GM21447 (cell line): Measurements from ENCODE around the gene C1orf21.

Experiments
- ATAC-seq: cut with Tn5 transposase; IDR thresholded peaks from one replicate; pipeline ENCODE4 v1.9.1; 2021; ENCODE audit not compliant: unreplicated experiment

Gene C1orf21

DNA sequence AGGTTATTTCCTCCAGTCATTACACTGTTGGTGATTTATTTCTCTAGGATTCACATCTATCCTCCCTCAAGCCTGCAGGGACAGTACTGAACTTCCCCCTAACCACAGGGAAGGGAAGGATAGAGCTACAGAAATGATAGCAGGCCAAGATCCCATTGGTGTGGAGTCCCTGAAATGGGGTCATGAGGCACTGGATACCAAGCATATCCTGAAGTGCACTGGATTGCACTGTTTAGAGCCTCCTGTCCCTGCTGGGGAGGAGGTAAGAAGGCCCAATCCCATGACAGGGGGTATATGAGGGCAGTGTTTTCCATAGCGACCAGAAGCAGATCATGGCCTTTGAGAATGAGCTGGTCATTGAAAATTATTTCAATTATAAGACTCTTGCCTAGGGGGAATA is 56.8 kb downstream of the C1orf21 start:
- no peak for ATAC-seq

DNA sequence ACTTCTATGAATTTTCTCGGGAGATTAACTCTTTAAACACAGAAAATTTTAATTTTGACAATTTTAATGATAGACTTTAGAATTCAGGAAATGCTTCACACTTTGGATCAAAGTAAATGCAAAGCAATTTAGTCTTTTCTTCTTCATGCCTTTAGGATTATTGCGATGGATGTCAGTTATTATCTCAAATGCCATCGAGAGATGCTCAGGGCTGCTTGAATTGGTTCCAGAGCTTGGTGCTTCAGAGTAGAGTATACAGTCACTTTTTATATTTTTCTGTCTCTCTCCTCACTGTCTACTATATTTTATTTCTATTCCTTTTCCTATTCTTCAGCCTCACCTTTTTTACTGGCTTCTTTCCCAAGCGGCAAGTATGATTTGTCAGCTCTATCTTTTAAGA is 59.2 kb downstream of the C1orf21 start:
- ATAC-seq, result no peak

DNA sequence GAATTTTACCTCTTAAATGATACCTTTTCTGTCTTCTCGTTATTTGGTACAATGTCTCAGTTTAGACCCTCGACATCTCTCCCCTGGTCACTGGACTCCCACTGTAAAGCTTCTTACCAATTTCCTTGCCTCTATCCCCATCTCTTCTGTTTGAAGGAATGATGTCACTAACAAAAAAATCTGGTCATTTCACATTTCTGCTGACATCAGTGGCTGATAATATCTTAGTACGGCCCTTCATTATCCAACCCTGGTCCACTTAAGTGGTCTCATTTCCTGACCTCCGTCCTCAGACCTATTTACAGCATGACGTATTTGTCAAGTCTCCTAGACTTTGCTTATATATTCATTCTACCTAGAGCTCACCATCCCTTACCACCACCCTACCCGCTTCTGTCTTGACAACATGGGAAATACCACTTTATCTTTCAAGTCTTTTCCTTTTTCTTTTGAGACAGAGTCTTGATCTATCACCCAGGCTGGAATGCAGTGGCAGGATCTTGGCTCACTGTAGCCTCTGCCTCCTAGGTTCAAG is 60.9 kb downstream of the C1orf21 start:
- ATAC-seq, result no peak

DNA sequence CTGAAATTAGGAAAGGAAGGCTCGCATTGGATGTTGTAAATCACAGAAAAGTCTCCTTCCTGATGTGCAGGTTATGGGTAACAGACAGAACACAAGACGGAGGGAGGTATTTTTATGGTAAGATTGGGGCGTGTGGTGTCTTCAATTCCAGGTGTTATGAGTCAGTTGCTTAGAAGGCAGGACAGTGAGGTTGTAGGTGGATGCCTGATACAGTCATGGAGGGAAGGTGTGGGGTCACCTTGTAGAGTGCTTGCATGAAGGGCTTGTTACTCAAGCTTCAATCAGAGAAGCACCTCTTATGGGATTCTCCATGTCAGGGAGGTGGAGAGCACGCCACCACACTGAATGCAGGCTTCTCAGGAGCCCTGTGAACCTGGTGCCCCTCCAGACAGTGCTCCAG is 63.1 kb downstream of the C1orf21 start:
- no peak for ATAC-seq

DNA sequence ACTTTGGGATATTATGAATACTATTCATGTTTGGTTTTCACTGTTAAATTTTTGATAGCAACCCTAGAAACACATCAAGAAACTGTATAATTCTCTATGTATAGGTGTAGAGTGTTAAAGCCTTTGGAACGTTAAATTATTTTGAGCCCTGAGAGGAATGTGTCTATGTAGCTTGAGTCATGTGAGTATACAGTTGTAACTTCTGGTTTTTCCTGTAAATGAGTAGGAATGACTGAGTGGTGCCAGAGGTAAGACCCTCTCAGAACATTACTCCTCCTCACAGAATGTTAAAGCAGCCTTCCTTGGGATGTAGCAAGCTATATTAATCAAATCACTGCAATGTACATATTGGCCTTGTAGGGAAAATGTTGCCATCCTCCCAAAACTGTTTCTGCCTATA is 69.0 kb downstream of the C1orf21 start:
- ATAC-seq, result no peak

DNA sequence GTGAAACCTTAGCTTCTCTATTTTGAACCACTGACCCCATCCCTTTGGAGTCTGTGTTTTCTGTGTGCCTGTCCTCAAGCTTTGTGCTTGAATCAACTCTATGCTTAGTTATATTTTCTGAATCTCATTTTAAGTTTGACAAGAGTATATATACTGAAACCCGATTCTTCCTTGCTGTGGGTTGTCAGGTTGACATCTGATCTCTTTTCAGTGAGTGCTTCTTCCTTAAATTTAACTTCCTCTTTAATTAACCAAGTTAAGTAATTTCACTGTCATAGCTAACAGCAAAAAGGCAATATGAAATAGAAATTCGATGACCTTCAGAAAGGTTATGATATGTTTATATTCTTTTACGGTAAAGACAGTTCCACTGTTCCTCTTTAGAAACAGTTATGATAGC is 69.4 kb downstream of the C1orf21 start:
- ATAC-seq, result no peak

DNA sequence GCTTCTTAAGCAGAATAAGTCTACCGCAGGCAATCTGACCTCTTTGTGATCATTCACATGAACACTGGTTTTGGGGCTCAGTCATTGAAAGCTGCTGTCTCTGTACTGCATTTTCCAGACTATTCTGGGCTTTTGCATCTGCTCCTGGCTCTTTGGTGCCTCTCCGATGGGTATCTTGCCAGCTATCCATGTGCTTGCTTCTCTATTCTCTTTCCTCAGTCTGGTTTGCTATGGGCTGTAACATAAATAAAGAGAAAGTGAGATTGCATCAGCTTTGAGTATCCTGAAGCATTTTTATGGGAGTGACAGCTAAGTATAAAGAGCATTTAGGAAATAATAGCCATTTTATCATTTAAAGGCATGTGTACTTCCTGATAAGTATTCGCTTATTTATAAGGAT is 70.7 kb downstream of the C1orf21 start:
- ATAC-seq, result no peak

DNA sequence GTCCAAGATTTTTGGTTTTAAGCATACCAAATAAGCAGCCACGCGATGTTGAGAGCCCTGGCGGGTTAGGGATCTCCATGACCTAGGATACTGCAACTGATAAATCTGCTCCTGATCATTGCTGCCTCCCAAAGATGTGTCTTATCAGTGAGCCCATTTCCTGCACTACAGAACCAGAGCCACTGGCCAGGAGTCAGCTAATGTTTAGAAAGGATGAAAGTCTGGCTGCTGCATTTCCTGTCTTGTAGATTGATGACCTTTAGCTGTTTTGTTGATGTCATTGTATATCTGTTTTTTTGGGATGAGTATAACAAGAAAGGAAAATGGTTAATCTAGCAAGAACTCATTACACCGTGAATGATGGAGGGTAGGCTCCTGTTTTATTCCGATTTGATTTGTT is 74.5 kb downstream of the C1orf21 start:
- ATAC-seq, result no peak

DNA sequence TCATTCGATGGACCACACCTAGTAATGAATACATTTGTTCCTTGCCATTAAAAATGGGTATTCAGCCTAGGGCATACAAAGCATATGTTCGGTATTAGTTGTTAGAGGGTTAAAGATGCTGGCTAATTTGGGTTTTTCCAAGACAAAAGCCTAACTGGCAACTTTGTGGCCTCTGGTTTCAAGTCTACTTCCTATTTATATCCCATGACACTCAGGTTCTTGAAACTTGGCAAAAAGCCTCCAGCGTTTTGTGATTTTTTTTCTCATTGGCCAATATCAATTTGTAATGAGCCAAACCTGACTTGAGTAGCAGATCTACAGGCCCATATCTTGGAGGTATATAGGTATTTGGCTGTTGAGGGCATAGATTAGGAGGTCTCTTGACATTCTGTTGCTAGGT is 75.3 kb downstream of the C1orf21 start:
- no peak for ATAC-seq

DNA sequence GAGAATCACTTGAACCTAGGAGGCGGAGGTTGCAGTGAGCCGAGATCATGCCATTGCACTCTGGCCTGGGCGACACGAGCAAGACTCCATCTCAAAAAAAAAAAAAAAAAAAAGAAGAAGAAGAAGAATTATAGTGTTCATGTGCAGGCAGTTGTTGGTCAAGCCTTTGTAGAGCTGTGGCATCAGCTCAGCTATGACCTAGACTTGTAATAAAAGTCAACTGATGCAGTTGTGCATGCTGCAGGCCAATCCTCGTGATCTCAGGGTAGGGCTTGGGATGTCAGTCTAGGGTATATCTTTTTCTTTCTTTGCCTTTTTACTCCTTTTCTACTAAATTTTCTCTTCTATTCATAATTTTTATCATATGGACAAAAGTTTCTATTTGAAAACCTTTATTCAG is 76.2 kb downstream of the C1orf21 start:
- no peak for ATAC-seq

DNA sequence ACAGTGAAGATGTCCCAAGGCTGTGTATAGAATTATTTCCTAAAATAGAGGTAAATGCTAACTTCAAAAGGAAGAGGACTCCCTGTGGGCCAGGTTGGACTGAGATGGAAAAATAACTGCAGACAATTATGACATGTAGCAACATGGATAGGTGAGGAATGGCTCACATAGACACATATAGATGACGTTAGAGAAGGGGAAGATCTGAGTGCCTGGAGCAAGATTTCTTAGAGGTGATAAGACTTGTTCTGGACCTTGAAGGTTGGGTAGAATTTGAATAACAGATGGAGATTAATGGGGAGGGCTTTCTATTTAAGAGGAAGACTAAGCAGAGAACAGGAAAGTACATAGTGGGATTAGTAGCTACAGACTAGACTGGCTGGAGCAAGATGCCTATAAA is 76.9 kb downstream of the C1orf21 start:
- ATAC-seq, result no peak

DNA sequence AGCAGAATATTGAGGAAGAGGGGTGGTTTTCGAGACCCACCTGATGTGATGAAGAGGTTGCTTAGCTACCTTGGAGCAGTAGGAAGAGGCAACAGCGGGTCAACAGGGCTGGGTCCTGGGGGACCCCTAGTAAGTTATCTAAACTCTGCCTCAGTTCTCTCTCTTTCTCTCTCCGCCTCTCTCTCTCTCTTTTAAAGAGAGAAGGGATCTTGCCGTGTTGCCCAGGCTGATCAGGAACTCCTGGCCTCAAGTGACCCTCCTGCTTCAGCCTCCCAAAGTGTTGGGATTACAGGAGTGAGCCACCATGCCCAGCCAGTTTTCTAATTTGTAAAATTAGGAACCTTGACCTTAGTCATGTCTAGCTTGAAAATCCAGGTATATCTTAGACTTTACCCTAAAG is 77.9 kb downstream of the C1orf21 start:
- ATAC-seq, result no peak

DNA sequence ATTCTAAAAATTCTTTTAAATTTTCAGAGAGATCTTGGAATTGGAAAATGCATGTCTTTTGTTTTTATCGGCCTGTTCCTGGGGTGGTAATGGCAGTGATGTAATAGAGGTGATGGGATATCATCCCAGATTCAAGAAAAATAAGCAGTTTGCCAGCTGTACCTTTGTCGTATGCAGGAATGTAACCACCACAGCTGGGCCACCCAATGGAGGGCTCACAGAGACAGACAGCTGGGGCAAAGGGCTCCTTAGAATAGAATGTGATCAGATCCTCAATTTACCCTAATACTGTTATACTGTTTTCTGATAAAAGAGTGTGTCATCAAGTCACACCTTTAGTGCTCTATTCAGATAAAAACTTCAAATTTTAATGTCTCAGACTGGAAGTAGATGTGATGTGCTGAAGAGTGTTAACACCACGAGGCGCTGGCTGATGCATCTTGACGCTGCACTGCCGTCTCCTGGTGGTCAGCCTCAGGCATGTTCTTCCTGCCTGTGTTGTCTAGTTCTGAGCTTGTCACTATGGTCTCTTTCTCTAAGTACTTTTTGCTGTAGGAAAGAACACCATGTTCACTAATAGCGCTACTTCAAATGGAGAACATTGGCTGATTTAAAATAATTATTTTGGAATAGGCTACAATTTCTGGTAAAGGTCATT is 78.8 kb downstream of the C1orf21 start:
- no peak for ATAC-seq

DNA sequence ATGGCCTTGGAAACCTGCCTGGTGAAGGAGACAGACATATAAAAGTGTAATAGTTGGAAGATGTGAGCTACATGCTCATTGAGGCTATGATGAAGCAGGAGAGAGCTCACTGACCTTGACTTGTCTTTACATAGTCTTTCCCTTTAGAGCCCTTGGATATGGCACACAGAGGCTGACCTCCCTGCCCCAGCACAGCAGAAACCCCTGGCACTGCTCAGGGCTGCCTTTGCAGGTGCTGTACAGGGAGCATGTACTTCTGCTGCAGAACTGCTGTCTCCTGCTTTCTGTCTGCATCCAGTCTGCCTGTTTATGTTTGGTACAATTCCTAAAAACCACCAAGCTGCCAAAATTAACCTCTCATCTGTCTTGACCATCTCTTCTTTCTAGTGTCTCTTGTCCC is 80.5 kb downstream of the C1orf21 start:
- ATAC-seq, result no peak

DNA sequence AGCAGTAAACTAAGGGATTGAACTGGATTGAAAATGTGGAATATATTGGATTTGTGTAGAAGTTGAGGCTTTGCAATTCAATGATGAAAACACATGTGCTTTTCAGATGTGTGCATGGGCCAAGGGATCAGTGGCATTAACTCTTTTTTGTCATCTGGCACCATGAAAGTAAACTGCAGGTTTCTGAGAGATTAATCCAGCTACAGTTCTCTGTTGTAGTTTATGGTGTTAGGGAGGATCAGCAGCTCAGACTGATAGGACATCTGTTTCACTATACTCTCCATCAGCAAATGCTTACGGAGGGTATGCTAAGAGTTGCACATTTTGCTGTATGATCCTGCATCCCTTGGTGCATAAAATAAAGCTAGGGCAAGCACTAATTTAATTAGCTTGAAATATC is 82.6 kb downstream of the C1orf21 start:
- no peak for ATAC-seq

DNA sequence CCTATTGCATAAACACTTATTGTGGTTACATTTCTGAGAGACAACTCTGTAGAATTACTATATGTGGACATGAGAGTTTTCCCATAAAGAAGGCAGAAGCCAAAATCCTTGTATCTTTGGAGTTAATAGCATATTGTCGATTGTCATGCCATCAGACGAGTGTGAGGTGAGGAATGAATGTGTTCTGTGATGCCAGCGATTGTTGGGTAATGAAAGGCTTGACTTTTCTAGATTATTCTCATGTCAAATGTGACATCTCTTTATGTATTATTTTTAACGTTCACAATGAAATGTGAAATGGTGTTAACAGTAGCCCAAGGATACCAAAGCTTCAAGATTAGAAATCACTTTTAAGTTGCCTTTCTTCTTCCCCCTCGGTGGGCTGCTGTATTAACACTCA is 84.9 kb downstream of the C1orf21 start:
- no peak for ATAC-seq

DNA sequence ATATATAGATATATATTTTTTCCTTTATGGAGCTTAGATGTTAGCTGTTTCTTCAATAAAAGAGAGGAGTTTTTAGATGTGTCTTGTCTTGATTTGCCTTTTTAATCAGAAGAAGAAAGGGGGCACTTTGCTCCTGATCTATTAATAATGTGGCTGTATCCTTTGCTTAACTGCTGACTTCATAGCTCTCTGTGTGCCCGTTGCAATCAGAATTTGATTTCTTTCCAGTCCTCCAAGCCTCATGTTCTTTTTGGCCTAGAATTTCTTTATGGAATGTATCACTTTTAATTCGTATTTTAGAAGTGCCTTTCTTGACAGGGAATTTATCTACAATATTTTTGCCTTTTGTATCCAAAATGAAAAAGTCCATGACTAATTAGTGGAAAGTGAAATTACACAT is 85.3 kb downstream of the C1orf21 start:
- no peak for ATAC-seq

DNA sequence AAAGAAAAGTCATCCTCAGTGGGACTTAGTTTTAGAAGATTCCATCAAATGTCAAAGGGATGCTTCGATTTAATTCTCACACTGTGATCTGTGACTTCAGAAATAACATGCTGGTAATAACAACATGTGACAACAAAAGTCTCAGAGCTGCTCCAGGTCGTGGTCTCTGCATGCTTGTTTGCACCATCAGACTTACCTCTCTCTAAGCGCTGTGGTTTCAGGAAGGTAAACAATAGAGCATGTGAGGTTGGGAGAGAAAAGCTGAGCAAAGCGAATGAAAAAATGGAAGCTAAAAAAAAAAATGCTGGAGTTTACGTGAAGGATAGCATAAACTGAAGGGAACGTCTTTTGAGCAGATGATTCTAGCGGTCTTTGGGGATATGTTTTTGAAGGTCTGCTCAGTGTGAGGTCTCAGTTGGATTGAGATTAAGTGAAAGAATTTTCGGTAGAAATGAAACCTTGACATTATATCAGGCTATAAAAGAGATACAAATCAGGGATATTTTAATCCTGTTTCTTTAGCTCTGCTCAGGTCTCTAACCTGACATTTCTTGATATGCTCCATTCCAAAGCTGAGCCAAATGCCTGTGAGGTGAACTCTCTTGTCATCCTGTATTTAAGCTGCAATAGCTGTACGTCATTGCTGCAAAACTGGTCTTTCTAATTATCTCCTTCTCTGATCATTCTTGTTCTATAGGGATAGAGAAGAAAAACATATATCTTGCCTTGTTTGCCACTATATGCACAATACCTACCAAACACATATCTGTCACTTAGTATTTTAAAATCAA is 86.5 kb downstream of the C1orf21 start:
- no peak for ATAC-seq

DNA sequence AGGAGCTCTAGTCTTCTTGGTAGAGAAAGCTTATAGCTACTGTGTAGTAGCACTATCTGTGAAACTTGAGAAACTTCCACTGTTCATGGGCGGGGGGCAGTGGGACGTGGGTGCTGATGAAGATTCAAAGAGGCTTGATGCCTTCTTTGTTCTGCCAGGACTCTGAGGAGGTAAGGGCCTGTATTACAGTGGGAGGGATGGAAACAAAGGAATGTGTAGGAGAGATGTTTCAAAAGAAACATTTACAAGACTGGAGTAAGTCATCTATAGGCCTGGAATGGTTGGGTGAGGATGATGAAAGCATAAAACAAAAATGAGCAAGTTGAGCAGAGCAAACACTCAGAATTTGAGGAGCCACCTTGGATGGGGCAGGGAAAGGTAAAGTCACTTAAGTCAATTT is 89.4 kb downstream of the C1orf21 start:
- no peak for ATAC-seq

DNA sequence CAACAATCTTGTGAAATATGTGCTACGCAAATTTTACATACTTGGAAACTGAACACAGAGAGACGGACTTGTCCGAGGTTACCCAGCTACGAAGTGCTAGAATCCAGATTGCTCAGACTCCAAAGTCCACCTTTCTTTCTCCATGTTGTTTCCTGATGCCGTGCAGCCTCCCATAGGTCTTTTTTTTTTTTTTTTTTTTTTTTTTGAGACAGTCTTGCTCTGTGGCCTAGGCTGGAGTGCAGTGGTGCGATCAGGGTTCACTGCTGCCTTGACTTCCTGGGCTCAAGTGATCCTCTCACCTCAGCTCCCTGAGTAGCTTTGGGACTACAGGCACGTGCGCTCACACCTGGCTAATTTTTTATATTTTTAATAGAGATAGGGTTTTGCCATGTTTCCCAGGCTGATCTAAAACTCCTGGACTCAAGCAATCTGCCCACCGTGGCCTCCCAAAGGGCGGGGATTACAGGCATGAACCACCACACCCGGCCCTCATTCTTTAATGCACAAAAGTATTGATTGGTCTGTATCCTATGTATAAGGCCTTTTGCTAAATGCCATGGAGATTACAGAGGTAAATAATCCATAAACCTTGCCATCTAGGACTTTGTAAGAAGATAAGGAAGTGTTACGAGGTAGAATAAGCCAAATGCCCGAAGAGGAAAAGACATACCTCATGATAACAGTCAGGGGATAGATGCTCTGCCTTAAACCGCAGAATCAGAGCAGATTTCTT is 92.8 kb downstream of the C1orf21 start:
- ATAC-seq, result no peak

DNA sequence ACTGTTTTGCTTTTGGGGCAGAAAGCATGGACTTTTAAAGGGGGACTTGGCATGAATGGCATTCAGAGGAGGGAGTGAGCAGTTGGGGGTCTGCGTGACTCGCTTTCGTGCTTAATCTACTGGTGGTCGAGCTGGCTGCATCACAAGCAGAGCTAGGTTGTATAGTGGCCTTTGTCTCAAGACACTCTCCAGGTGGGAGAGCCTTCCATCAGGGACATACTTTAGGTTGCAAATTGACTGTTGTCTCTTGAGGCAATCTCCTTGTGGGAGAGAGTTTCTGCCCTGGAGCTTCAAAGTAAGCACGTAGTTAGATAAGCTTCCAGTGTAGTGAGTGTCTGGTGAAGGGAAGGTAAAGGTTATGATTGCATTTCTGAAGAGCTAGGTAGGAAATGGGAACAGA is 93.9 kb downstream of the C1orf21 start:
- no peak for ATAC-seq

DNA sequence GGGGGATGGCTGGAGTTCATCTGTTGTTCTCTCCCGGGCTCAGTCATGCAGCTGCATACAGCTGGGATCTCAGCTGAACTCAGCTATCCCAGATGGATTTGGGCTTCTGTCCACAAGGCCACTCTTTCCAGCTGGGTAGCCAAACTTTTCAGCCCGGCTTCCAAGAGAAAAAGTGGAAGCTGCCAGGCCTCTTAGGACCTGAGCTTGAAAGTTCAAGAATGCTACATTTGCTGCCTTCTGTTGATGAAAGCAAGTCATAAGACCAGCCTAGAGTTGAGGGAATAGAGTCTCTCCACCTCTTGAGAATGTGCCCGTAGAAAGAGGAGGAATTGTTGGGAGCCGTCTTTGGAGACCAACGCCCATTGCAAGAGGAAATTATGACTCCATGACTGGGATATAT is 95.3 kb downstream of the C1orf21 start:
- no peak for ATAC-seq
